Measurements from ENCODE around the gene TNNI2.

TNNI2 gene

DNA sequence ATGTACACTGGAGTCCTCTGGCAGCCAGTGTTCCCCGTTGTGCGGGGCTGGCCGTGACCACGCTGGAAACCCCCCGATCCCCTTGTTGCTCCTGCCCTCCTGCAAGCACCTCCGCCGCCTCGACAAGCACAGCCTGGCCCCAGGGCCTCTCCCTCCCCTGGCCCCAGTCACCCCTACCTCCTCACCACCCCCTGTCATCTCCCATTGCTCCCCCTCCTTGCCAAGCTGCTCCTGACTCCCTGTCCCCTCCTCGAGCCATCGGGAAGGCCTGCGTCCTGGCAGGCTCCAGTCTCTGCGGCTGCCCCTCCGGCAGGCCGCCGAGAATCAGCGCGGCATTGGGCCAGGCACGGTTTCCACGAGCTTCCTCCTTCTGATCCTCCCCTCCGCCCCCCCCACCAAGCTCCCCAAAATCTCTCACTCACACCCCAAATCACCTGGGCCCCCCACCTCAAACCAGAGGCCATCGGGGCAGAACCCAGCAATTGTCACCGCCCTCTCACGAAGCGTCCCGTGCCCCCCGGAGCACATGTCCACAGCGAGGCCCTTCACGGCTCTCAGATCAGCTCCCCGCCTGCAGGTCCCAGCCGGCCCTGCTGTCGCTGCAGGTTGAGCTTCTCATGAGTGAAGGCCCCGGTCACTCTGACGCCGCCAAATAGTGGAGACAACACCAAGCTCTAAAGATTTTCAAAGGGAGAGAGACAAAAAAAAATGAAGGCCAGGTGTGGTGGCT, 8.4 kb downstream of the TNNI2 start:
- DNase-seq, result no peak

DNA sequence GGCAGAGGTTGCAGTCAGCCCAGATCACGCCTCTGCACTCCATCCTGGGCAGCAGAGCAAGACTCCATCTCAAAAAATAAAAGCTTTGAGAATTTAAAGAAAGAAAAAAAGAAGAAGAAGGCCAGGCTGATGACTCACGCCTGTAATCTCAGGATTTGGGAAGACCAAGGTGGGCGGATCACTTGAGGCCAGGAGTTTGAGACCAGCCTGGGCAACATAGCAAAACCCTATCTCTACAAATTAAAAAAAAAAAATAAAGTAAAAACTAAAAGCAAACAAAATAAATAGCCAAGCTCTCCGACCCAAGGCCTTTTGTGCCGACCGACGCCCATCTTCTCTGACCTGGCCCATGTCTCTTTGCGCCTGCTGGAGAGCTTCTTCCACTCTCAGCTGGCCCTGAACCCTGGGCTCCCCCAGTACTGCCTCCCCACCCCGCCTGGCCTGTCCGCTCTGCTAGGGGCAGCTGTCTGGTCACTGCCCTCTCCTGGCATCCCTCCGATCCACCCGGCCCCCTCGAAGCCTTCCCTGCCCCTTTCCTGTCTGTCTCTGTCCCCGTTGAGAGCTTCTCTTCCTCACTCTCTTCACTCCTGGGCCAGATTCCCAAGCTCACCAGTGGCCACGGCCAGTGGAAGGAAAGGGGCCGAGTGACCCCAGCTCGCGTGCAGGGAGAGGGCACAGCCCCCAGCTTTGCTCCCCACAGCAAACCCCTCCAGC, 9.3 kb downstream of the TNNI2 start:
- no peak for DNase-seq

DNA sequence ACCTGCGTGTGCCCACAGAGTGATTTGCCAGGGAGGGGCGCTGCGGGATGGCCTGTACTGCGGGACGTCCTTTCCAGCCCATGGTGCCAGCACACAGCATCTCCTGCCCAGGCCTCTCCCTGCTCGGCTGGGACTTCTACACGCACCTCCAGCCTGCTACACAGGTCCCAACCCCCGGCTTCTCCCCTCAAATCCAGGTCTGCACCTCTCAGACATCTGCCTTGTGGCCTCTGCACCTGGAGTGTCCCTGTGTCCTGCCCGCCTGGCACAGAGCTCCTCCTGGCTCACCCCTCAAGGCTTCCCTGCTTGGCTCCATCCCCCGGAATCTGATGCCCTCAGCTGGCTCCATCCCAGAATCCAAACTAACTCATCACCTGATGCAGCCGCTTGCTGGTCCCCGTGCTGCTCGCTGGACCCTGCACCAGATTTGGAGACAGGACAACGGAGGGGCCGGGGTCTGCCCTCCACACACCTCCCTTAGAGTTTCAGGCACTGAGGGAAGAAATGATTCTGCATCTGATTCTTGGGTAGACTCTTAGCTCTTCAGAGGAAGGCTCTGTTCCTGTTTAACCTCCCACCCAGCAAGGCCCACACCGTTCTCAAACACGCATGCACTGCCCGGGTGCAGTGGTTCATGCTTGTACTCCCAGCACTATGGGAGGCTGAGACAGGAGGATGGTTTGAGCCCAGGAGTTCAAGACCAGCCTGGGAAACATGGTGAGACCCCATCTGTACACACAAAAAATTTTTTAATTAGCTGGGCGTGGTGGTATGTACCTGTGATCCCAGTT, 10.1 kb downstream of the TNNI2 start:
- no peak for DNase-seq

DNA sequence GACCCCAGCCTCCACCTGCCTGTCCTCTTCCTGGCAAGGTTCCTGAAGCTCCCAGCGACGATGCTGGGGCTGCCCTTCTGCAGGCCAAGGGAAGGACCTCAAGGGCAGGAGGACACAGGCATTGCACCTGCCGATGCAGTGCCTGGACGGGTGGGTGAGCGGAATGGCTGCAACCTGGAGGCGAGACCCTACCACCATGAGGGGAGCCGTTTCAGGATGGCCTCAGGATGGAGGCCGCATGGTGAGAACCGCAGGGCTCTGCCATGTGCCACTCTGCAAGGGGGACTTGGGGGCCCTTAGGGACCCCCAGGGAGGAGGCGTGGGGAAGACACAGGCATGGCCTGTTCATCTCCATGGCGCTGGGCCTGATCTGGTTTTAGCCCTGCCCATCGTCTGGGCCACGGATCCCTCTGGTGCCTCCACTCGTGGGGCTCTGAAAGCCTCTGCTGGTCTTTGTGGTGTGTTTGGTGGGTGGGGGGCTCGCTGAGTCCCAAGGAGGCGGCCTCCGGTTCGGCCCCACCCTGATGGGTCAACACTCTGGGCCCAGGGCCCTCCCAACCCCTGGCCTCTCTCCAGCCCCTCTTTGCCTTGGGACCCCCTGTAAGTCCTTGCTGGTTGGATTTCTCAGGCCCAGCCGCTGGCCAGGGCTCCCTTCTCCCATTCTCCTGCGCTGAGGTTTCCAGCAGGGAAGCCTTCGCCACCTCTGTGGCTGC, 12.8 kb downstream of the TNNI2 start:
- DNase-seq, result no peak

DNA sequence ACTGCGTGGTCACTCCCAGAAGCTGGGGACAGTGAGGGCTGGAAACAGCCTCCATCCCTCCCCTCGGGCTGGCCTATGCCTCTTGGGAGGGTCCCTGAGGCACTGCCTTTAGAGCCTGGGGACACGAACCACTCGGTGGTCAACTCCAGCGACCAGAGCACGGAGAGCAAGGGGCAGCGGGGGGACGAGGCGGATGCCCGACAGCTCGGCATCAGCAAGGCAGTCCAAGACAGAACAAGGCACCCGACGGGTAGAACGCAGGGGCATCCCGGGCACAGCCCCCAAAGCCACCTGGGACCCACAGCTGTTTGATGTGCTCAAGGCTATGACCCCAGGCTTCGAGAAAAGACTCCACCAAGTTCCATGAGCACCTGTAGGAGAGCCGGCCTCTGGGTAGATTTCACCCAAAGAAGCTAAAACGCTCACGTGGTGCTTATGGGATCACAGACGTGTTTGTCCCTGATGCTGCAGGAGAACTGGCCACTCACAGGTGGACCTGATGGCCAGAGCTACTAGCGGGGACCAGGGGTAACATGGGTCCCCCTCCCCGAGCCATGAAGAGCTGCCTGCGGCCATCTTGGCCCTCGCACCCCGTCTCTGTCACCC, 13.6 kb downstream of the TNNI2 start:
- DNase-seq, result no peak

DNA sequence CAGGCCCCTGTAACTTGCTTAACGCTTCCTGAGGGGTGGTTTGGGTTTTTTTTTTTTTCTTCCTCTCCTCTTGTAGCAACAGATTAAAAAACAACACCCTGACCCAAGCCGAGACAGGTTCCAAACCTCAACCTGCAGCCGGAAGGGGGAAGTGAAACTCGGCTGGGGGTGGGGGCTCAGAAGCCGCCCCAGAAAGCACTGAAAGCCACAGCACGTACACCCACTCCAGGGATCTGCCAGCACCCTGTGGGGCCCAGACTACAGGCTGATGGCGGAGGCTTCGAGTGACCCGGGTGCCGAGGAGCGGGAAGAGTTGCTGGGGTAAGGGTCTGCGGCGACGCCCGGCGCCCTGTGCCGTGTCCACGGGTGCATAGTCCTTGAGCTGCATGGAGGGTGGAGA, 14.1 kb downstream of the TNNI2 start, which contains the start of gene LSP1:
LSP1 (plus strand) TSS at position 208 of the 400 bp plus-strand sequence; CDS start at position 269, 61 bp downstream.
- no peak for DNase-seq

DNA sequence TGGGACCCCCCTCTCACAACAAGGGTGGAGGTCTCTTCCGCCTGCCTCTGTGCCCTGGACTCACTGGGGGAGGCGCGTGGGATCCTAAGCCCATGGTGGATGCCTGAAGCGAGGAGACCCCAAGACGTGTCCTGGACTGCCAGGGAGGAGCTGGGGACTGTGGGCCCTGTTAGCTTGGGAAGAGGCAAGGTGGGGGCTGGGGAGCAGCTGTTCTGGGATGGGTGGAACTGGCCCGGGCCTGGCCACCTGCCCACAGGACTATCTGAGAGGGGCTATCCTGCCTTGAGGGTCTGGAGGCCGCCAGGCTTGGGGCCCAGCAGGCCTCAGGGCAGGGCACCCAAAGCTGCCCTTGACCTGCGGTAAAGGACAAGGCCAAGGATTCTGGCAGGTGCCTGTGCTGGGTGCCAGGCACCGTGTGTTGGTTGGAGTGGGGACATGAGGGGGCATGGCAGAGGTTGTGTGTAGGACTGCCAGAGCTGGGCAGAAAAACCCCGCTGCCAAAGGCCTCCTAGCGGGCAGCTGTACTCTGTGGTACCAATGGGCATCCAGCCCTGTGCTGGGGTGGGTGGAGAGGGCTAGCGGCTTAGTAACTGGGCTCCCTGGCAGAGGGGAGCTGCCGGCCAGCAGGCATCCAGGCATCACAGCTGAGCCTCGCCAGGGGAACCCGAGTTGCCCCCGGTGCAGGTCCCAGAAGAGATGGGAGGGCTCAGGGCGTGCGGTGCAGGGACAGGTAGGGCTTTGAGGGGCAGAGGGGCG, 14.8 kb downstream of the TNNI2 start:
- no peak for DNase-seq

DNA sequence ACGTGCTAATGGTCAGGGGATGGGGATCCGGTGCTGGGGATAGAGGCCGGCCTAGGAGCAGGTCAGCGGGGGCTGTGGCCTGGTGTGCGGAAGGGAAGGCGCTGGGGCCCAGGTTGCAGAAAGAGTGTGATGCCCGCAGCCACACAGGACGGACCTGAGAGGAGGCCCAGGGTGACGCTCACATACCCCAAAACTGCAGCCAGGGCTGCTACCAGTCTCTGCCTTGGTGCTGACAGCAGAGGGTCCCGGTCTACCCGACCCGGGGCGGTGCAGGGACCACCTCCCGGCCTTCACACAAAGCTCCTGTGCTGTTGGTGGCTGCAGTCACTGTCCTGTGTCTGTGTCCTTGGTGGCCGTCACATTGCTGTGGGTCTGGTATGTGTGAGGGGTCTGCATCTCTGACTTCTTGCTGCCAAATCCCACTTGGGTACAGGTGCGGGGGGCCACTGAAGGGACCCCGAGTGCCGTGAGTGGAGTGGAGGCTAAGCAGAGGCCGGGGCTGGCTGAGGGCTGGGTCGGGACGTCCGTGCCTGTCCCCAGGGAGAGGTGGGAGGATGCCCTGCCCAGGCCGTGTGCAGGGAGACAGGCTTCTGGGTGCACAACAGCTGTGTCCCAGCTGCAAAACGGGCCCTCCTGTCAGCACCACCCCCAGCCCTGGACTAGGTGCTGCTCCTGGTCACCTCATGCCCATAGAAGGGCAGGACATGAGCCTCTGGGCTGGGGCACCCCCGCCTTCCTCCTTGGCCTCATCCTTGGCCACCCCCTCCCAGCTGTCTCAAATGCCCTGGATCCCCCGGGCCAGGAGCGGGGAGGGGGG, 15.6 kb downstream of the TNNI2 start:
- no peak for DNase-seq

DNA sequence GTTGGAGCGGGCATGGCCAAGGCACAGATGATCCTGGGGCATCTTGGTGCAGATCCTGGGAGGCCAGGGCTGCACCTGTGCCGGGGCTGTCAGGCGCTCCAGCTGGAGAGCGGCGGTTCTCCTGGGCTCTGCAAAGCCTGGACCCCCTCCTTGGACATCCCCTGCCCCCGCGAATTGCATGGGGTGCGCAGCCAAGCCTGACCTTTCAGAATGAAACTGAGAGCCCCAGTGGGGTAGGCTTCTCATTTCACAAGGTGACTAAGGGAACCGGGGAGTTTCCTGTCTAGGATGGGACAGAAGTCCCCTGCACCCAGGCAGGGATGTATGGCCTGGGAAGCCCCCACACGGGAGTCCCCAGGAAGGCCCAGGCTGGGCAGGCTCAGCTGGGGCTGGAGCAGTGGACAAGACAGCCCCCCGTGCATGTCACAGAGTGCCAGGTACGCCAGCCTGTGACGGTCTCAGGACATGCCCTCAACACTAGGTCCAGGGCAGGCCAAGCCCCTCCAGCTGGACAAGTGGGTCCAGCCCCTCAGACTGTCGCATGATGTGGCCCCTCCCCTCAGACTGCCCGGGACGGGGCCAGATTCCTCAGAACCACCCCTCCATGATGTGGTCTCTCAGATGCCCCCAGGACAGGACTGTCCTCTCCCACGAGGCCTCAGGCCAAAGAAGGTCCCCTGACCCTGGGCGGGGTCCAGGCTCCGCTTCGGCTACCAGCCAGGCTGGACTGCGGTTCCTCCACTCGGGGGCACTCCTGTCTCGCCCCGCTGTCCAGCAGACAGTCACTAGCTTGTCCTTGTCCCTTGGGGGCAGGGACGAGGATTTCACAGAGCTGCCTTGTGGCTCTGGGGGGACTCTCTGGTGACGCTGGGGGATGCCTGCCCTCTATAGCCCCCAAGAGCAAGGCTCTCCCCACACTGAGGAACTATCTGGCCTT, 16.4 kb downstream of the TNNI2 start:
- DNase-seq, result no peak

DNA sequence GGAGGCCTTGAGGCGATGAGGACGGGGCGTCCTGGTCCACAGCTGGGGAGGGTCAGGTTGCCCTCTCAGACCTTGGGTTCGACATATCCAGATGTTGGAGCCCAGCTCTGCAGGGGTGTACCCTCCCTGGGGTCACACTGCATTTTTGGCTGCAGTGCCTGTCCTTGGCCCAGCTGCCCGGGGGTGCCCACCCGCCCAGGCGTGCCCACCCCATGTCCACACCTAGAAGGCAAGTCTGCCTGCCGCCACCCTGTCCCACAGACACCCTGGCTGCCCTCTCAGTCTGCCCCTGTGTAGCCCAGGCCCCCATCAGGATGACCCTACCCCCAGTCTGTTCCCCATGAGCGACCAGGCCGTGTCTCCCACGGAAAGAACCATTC, 17.1 kb downstream of the TNNI2 start:
- DNase-seq, result no peak

DNA sequence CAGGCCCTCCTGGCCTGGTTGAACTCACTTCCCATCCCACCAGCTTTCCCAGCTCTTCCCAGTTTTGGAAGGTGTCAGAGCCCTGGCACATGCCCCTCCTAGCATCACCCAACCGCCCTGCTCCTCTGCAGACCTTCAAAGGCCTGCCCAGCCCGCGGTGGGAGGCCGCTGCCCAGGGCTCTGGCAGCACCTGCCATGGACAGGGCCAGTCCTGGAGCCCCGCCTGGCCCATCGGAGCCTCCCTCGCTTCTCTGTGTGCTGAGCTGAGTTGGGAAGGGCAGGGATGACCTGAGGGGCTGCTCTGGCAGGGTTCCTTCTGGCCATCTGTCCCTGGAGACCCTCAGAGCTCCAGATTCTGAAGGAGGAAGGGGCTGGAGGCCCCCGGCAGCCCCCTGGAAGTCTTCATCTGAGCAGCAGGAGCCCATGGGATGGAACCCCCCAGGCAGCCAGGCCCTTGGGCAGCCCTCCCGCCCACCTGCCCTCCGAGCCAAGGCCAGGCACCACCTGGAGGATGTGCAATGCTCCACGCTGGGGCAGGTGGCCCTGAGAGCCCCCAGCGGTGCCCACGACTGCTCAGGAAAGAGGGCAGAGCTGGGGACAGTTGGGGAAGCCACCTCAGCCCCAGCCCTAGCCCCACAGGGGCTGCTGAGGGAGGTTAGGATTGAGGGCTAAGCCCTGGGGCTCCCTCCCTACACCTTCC, 17.7 kb downstream of the TNNI2 start:
- no peak for DNase-seq

DNA sequence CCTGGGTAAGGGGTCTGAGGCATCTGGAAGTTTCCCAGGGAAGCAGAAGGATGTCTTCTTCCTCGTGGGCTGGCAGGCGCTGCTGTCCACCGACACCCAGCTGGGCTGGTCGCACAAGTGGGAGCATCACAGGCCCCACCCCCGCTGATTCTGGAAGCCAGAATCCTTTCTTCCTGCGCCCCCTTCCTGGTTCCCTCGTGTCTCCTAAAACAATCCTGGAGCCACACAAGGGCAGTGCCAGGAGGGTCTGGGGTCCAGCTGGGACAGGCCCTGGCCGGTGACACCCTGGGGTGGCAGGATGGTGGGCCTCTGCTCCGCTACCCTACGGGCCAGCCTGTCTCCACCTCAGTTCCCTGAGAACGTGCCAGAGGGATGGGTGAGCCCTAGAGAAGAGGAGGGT, 18.3 kb downstream of the TNNI2 start:
- DNase-seq, result no peak

DNA sequence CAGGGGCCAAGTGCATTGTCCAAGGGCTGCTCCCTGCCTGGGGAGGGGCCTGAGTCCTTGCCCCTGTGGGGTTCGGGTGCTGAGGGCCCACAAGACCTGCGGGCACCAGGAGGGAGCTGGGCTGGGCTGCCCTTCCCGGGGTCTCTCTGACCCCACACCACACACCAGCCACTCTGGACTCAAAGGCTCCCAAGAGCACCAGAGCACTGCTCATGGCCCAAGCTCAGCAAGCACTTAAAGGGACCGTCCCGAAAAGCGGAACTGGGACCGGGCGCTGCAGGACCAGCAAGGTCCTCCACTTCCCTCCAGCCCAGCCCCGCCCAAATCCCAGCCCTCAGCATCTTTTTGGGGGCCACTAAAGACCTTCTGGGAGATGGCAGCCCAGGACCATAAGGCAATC, 19.4 kb downstream of the TNNI2 start:
- no peak for DNase-seq

DNA sequence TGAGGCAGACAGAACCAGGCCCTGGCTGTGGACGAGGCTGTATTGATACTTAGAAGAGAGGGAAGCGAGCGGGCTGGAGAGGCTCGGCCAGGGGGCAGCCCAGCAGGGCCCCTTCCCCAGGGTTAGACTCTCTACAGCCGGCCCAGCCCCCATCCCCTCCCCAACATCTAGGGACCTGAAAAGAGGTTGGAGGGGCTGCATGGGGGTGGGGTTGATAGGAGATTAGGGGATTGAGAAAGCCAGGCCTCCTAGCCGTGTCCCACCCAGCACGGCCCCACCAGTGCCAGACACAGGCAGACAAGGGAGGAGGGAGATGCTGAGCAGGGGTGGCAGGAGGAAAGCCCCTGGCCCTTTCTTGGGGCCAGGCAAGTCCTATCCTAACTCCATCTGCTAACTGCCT, 19.8 kb downstream of the TNNI2 start:
- no peak for DNase-seq

DNA sequence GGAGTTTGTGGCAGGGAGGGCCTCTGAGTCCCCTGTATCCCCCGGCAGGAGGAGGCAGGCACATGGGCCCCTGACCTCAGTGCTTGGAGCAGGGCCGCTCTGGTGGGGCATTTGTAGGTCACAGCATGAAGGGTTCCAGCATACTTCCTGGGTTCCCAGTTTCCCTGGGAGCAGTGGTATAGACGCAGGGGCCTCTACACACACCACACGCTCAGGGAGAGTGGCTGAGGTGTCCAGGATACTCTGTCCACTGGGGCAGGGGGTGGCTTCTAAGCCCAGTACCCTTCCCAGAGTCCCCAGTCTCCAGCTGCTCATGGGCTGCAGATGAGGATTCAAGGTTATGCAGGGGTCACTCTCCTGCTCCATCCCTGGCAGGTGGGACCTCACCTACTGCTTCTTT, 20.2 kb downstream of the TNNI2 start:
- no peak for DNase-seq

DNA sequence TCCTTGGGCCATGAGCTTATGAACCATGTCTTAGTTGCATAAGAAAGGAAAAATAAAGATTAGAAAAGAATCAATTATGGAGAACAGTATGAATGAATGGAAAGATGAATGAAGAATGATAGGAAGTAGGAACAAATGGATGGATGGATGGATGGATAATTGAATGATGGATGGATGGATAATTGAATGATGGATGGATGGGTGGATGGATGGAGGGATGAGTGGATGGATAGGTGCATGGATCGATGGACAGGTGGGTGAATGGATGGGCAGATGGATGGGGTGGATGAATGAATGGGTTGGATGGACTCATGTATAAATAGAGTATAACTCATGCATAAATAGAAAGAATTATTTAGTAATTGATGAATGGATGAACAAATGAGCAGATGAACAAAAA, 21.3 kb downstream of the TNNI2 start:
- DNase-seq, result no peak

DNA sequence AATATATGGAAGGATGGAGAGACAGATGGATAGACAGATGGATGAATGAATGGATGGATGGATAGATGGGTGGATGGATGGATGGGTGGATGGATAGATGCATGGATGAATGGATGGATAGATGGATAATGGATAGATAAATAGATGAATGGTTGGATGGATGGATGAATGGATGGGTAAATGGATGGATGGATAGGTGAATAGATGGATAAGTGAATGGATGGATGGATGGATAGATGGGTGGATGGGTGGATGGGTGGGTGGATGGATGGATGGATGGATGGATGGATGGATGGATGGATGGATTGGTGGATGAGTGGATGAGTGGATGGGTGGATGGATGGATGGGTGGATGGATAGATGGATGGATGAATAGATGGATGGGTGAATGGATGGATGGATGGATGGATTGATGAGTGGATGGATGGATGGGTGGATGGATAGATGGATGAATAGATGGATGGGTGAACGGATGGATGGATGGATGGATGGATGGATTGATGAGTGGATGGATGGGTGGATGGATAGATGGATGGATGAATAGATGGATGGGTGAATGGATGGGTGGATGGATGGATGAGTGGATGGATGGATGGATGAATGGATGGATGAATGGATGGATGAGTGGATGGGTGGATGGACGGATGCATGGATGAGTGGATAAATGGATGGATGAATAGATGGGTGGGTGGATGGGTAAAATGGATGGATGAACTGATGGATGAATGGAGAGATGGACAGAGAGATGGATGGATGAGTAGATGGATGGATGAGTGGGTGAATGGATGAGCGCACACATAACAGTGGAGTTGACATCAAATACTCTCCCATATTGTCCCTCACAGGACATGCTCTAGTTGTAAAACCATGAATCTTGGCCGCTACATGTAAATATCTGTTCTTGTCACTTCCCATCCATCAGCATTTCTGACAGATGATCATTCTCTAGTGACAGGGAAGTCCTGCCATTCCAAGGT, 22.9 kb downstream of the TNNI2 start:
- DNase-seq, result no peak
